ENCODE measurements around the gene PP2D1. TPM values are rescaled to one million over a fixed set of nuclear protein-coding genes. Genes with fewer than 3 reads are reported as not detected.
A peak's percentile ranks its signal among the peaks of the same experiment; 100 is the strongest.
"Not testable (repeated sequence)": the region's sequence is repeated elsewhere in the genome, so short reads cannot be mapped to it uniquely, and the experiment has no call there.

Gene PP2D1
- total RNA-seq, 2 experiments from 2014 or later = not detected

DNA sequence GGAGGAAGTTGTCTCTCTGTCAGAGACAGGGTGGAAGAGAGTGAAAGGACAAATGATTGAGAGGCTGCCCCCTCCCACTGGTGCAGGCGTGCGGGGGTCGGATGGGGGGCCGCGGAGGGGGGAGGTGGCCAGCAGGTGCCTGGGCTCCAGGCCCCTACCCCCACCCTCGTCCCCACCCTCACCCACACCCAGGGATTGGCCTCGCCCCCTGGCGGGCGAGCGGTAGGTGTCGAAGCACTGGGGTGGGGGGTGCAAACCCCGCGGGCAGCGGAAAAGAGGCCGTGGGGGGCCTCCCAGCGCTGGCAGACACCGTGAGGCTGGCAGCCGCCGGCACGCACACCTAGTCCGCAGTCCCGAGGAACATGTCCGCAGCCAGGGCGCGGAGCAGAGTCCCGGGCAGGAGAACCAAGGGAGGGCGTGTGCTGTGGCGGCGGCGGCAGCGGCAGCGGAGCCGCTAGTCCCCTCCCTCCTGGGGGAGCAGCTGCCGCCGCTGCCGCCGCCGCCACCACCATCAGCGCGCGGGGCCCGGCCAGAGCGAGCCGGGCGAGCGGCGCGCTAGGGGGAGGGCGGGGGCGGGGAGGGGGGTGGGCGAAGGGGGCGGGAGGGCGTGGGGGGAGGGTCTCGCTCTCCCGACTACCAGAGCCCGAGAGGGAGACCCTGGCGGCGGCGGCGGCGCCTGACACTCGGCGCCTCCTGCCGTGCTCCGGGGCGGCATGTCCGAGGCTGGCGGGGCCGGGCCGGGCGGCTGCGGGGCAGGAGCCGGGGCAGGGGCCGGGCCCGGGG lies 27.9 kb upstream of the PP2D1 start, which contains the start of gene KAT2B:
TSS of gene KAT2B (plus strand) at position 682 of the 783 bp plus-strand sequence. CDS start at position 714, 32 bp downstream.
- no peaks in the 10 kb centered on the region for H3K9me3 Mint-ChIP-seq
- intact Hi-C loops (cut with micrococcal nuclease) = loop anchor here (1.0 to 2.0 kb wide), 2 partner anchors 93 to 155 kb away; partner anchors contain the start of gene RAB5A
- H3K36me3 Mint-ChIP-seq = no peaks in the 10 kb centered on the region
- CTCF ChIA-PET = interaction anchor here (0.6 to 2.8 kb wide), 7 partner anchors 12 to 146 kb away, joined by 3 to 23 read pairs (median 8); partner anchors contain the start of gene SGO1
- DNase-seq = peak; percentile 91
- POLR2A ChIA-PET = interaction anchor here (0.8 to 5.5 kb wide), 7 partner anchors 14 to 109 kb away, joined by 3 to 88 read pairs (median 13); partner anchors contain the start of gene RAB5A
- H3K27ac Mint-ChIP-seq = peak within 1 kb of the TSS; percentile 95
- peaks cover 49% of the 10 kb centered on the region for H3K4me1 Mint-ChIP-seq (ENCODE audit: low read depth)
- H3K27me3 Mint-ChIP-seq = no peaks in the 10 kb centered on the region
- H3K4me3 Mint-ChIP-seq = peak within 1 kb of the TSS; percentile 91

DNA sequence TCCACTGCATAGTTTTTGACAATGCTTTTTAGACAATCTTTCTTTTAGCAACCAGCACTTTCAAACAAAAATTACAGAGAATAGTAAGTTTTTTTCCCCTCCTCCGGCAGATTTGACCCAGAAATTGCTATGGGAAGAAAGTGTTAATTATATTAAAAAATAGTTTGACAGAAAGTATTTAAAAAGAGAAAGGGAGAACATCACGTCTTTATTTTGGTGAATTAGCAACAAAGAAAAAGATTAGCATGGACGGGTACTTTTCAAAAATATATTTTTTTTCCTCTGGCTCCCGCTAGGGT lies 27.4 kb upstream of the PP2D1 start:
- Mint-ChIP-seq H3K9me3 (no peaks in the 10 kb centered on the region), H3K36me3 (no peaks in the 10 kb centered on the region), H3K27ac (peak overlapping the region; percentile 95), H3K27me3 (no peaks in the 10 kb centered on the region), H3K4me3 (peak overlapping the region; percentile 82), H3K4me1 (ENCODE audit: low read depth) (peaks cover 45% of the 10 kb centered on the region)
- no peak for DNase-seq
- ChIA-PET CTCF (interaction anchor here (2.8 kb wide), 1 partner anchor 13 kb away, joined by 23 read pairs; no protein-coding TSS in a partner anchor), POLR2A (interaction anchor here (2.7 to 5.5 kb wide), 2 partner anchors 15 to 91 kb away, joined by 20 to 88 read pairs; partner anchors contain the start of gene RAB5A)
- intact Hi-C loops (cut with micrococcal nuclease) = loop anchor here (1.0 kb wide), 1 partner anchor 92 kb away; the partner anchor contains the start of gene RAB5A

DNA sequence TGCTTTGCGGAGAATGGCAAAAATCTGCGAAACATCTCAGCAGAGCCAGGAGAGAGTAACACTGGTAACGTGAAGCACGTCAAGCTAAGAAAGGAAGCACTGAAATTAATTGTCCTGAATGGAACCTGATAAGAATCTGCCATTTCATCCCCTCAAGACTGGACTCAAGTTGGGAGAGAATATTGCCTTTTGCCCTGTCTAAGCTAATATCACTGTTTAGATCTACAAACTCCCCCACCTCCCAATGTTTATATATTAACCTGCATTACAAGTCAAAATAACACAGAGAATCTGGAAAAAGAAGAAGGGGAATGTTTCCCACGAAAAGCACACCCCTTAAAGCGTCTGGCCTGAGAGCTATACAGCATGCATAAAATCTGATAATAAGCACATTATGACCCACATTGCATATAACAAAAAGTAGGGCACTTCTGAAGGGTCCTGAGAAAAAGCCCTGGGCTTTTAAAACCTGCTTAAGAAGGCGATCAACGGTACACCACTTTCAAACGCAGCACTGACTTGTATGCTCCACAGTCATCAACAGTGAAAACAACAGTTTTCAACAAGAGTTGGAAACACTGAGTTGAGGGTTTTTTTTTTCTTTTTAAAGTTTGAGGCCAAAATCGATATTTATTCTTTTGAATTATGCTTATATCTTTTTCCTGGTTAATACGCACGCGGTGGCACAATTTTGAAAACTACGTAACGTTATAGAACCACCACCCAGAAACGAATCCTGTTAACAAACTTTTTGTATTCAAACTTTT lies 26.8 kb upstream of the PP2D1 start:
- no peaks in the 10 kb centered on the region for H3K27me3 Mint-ChIP-seq
- peak overlapping the region; percentile 82 for H3K4me3 Mint-ChIP-seq
- DNase-seq = no peak
- H3K9me3 Mint-ChIP-seq = no peaks in the 10 kb centered on the region
- peak overlapping the region; percentile 95 for H3K27ac Mint-ChIP-seq
- H3K4me1 Mint-ChIP-seq (ENCODE audit: low read depth) = peaks cover 39% of the 10 kb centered on the region
- intact Hi-C loops (cut with micrococcal nuclease) = loop anchor here (1.0 kb wide), 1 partner anchor 92 kb away; the partner anchor contains the start of gene RAB5A
- ChIA-PET POLR2A (interaction anchor here (1.0 kb wide), 1 partner anchor 91 kb away, joined by 4 read pairs; the partner anchor contains the start of gene RAB5A), CTCF (interaction anchor here (1.0 kb wide), 1 partner anchor 147 kb away, joined by 4 read pairs; the partner anchor contains the start of gene SGO1)
- no peaks in the 10 kb centered on the region for H3K36me3 Mint-ChIP-seq

DNA sequence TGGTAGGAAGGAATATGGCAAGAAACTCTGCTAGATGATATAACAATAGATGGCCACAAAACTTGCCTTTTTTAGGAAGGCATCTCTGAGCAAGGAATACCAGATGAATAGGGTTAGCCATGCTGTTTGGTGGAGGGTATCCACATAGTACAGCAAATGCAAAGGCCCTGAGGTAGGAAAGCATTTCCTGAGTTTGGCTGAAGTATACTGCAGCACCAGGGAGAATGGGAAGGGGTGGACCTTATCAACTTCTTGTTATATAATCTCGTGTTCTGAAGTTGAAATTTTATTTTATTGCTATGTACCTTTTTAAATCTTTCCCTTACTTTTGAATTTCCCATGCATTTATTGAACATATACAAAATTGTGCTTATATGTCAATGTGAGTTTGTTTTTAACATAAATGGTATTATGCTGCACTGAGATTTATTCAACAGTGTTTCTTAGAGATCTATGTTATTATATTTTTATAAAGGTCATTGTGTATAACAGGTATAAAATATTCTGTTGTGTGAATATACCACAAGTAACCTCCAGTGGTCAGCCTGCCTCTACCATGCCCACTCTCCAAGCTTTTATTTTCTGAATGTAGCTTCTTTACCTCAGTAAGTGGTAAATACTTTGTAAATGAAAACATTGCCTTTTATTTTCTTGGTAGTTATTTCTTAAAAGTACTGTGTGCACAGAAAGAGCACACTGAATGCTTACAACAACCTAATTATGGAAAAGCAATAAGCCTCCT lies 25.4 kb upstream of the PP2D1 start:
- CTCF ChIA-PET = no interaction called here

DNA sequence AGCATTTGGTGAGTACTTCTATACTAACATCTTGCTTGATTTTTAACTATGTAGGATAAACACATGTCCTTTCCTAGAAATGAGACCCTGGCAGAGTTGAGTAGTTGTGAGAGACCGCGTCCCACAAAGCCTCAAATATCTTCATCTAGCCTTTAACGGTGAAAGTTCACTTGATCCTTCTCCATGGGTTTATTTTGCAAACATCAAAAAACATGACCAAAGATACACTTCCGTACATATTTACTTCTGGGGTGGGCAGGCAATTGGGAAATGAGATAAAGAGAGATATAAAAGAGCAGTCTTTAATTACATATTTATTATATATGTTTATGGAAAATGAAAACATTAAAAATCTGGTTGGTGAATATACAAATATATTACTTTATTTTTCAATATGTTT lies 23.0 kb upstream of the PP2D1 start:
- intact Hi-C loops (cut with micrococcal nuclease) = no loop called here
- Mint-ChIP-seq H3K4me1 (ENCODE audit: low read depth) (peaks cover 17% of the 10 kb centered on the region), H3K36me3 (no peaks in the 10 kb centered on the region), H3K27ac (no peak overlapping the region), H3K4me3 (no peak overlapping the region), H3K9me3 (no peaks in the 10 kb centered on the region), H3K27me3 (no peaks in the 10 kb centered on the region)
- ChIA-PET POLR2A (no interaction called here), CTCF (no interaction called here)
- DNase-seq = no peak

More for the DNA sequence above, 25.4 kb upstream of the PP2D1 start:
- DNase-seq = no peak
- H3K27me3 Mint-ChIP-seq = no peaks in the 10 kb centered on the region
- POLR2A ChIA-PET = no interaction called here
- H3K27ac Mint-ChIP-seq = peak overlapping the region; percentile 95
- no peaks in the 10 kb centered on the region for H3K9me3 Mint-ChIP-seq
- intact Hi-C loops (cut with micrococcal nuclease) = no loop called here
- H3K36me3 Mint-ChIP-seq = no peaks in the 10 kb centered on the region
- peaks cover 27% of the 10 kb centered on the region for H3K4me1 Mint-ChIP-seq (ENCODE audit: low read depth)
- H3K4me3 Mint-ChIP-seq = no peak overlapping the region

DNA sequence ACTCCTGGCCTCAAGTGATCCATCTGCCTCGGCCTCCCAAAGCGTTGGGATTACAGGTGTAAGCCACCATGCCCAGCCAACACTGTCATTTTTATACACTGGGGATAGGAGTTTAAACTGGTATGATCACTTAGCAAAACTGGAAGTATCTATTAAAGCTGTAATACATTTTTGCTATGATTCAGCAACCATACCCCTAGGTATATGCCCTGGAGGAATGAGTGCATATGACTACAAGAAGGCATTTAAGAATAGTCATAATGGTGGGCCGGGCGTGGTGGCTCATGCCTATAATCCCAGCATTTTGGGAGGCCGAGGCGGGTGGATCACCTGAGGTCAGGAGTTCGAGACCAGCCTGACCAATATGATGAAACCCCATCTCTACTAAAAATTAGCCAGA lies 19.9 kb upstream of the PP2D1 start:
- intact Hi-C loops (cut with micrococcal nuclease); H3K27ac Mint-ChIP-seq; H3K4me3 Mint-ChIP-seq; CTCF ChIA-PET; H3K4me1 Mint-ChIP-seq (ENCODE audit: low read depth); DNase-seq; H3K27me3 Mint-ChIP-seq; H3K9me3 Mint-ChIP-seq; H3K36me3 Mint-ChIP-seq: not testable (repeated sequence)
- POLR2A ChIA-PET = interaction anchor here (0.6 kb wide), 1 partner anchor 125 kb away, joined by 4 read pairs; no protein-coding TSS in a partner anchor

DNA sequence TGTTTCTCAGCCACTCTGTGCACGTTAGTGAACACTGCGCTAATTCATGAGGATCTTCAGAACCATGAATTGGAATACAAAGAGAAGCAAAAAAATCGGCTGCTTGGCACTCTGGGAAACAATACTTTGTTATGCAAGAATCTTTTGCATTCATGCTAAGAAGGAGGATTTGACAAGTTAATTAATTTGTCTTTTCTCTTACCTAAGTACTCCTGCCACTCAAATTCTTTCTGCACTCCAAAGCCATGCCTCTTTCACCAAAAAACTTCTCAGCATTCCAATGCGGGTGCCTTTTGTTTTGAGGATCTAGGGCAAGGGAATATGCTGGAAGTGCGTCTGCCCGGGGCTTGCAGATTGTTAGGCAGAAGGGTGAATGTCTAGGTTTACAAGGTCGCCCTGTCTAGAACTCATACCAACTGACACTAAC lies 16.9 kb upstream of the PP2D1 start:
- Mint-ChIP-seq H3K27me3 (no peaks in the 10 kb centered on the region), H3K27ac (no peak overlapping the region), H3K9me3 (no peaks in the 10 kb centered on the region), H3K36me3 (no peaks in the 10 kb centered on the region), H3K4me1 (ENCODE audit: low read depth) (no peaks in the 10 kb centered on the region), H3K4me3 (no peak overlapping the region)
- ChIA-PET CTCF (no interaction called here), POLR2A (no interaction called here)
- intact Hi-C loops (cut with micrococcal nuclease) = no loop called here
- DNase-seq = no peak

DNA sequence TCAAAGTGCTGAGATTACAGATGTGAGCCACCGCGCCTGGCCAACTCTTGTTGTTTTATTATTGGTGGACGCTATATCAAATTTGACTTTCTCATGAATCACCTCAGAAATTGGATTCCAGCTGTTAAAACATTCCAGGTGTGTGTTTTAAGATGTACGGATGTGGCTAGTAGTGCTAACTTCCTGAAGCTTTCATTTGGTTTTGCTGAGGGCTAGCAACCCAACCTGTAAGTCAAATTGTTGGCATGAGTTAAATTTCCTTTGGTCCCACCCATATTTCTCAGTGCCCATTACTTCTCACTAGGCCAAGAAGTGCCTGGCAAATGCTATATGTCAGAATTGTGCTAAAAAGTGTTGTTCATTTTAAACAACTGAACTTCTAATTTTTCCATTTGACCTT lies 15.1 kb upstream of the PP2D1 start:
- CTCF ChIA-PET = no interaction called here
- intact Hi-C loops (cut with micrococcal nuclease) = no loop called here
- Mint-ChIP-seq H3K9me3 (no peaks in the 10 kb centered on the region), H3K27me3 (no peaks in the 10 kb centered on the region), H3K4me1 (ENCODE audit: low read depth) (no peaks in the 10 kb centered on the region), H3K4me3 (no peak overlapping the region), H3K27ac (no peak overlapping the region), H3K36me3 (no peaks in the 10 kb centered on the region)
- POLR2A ChIA-PET = no interaction called here
- DNase-seq = no peak

DNA sequence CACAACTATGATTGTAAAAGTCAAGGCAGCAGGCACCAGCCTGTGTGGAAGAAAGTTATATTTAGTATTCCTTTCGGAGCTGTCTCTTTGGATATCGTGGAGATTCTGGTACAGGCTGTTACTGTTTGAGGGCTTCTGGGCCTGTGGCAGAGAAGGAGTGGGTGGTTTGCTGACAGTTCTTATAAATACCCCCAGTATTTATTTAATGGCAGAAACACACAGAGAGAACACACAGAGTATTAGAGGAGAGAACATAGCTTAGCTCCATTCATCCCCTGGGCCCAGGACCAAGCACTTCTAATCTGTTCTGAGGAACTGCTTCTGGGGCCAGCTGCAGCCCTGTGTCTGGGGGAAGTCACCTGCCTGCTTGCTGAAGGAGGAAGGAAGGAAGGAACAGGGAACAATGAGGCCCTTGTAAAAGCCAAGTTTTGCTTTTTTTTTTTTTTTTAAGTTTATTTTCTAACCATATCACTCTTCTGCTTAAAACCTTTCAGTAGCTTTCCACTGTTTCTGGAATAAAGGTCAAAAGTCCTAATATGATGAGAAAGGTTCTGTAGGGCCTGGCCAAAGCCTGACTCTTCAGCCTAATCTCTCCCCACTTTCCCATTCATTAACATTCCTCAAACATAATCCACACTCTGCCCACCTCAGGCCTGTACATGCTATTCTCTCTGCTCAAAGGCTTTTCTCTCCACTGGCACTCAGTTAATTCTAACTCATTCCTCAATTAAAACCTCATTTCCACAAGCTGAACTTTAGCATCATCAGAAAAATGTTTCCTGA lies 11.8 kb upstream of the PP2D1 start:
- Mint-ChIP-seq H3K36me3 (no peaks in the 10 kb centered on the region), H3K27ac (no peak overlapping the region), H3K27me3 (no peaks in the 10 kb centered on the region), H3K9me3 (no peaks in the 10 kb centered on the region), H3K4me3 (no peak overlapping the region), H3K4me1 (ENCODE audit: low read depth) (no peaks in the 10 kb centered on the region)
- ChIA-PET CTCF (interaction anchor here (0.6 kb wide), 1 partner anchor 20 kb away, joined by 3 read pairs; no protein-coding TSS in a partner anchor), POLR2A (no interaction called here)
- intact Hi-C loops (cut with micrococcal nuclease) = no loop called here
- DNase-seq = no peak

DNA sequence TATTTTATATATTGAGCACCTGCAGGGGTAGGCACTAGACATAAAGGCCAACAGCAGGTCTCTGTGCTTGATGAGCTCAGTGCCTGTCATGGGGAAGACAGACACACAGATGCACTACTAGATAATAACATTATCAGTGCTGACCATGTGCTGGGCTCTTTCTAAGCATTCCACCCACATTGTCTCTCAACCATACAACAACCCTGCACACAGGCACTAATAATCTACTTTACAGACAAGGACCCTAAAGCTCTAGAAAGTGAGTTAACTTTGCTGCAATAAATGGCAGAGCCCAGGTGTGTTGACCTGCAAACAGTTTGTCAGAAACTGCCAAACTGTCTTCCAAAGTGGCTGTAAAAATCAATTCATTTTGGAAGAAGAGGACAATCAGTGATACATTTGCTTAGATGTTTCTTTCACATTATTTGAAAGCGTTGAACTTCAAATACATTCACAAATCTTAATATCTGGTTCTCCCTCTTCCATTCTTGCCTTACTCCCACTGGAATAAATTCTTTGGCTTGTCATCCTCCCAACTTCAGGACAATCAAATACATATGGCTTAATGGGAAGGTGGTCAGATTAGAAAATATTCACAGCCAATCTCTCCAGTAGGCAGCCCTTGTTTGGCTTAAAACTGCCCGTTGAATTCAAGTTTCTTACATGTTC lies 11.0 kb upstream of the PP2D1 start:
- no peaks in the 10 kb centered on the region for H3K27me3 Mint-ChIP-seq
- no peaks in the 10 kb centered on the region for H3K4me1 Mint-ChIP-seq (ENCODE audit: low read depth)
- ChIA-PET POLR2A (no interaction called here), CTCF (interaction anchor here (0.6 kb wide), 1 partner anchor 21 kb away, joined by 3 read pairs; no protein-coding TSS in a partner anchor)
- no peak overlapping the region for H3K4me3 Mint-ChIP-seq
- H3K27ac Mint-ChIP-seq = no peak overlapping the region
- H3K9me3 Mint-ChIP-seq = no peaks in the 10 kb centered on the region
- intact Hi-C loops (cut with micrococcal nuclease) = no loop called here
- no peak for DNase-seq
- H3K36me3 Mint-ChIP-seq = no peaks in the 10 kb centered on the region

DNA sequence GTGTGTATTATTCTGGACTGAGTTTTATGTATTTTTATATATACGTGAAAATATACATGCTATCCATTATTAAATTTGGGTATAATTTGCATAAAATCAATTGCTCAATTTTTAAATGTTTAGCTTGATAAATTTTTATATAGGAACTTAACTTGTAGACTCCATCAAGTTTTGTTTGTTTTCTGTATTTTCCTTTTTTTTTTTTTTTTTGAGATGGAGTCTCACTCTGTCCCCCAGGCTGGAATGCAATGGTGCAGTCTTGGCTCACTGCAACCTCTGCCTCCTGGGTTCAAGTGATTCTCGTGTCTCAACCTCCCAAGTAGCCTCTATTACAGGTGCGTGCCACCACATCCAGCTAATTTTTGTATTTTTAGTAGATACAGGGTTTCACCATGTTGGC lies 4.0 kb upstream of the PP2D1 start:
- CTCF ChIA-PET, POLR2A ChIA-PET: not testable (repeated sequence)

More for the DNA sequence above, 4.0 kb upstream of the PP2D1 start:
- H3K27me3 Mint-ChIP-seq; H3K4me1 Mint-ChIP-seq (ENCODE audit: low read depth); H3K4me3 Mint-ChIP-seq; H3K36me3 Mint-ChIP-seq; intact Hi-C loops (cut with micrococcal nuclease); H3K9me3 Mint-ChIP-seq; H3K27ac Mint-ChIP-seq; DNase-seq: not testable (repeated sequence)
